ENCODE results near the gene SRD5A1.

DNA sequence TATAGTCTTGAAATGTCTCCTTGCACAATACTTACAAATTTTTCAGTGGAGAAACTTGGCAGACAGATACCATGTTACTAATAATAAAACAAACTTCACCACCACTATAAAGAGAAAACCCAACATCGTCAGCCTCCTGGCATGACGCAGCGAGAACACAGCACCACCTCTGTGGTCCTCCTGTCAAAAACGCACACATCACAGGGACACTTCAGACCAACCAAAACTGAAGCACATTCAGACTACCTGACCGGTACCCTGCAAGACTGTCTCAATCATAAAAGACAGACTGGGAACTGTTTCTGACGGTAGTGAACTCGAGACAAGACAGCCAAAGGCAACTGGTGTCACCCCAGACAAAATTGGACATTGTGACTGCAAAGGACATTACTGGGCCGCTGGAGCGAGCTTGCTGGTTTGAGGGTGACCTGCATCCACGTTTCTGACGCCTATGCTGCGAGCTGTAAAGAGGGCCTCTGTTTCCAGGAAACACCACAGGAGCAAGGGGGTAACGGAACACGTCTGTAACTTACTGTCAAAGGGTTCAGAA lies 34.8 kb upstream of the SRD5A1 start:
- TF ChIP-seq, protein P1, sequence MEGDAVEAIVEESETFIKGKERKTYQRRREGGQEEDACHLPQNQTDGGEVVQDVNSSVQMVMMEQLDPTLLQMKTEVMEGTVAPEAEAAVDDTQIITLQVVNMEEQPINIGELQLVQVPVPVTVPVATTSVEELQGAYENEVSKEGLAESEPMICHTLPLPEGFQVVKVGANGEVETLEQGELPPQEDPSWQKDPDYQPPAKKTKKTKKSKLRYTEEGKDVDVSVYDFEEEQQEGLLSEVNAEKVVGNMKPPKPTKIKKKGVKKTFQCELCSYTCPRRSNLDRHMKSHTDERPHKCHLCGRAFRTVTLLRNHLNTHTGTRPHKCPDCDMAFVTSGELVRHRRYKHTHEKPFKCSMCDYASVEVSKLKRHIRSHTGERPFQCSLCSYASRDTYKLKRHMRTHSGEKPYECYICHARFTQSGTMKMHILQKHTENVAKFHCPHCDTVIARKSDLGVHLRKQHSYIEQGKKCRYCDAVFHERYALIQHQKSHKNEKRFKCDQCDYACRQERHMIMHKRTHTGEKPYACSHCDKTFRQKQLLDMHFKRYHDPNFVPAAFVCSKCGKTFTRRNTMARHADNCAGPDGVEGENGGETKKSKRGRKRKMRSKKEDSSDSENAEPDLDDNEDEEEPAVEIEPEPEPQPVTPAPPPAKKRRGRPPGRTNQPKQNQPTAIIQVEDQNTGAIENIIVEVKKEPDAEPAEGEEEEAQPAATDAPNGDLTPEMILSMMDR (IDR thresholded peaks at IDR 0.05) = no peak
- TF ChIP-seq EP300 (IDR thresholded peaks at IDR 0.05) = no peak

All from gastroesophageal sphincter (tissue), 3 donors.